Prostate gland (tissue), 2 donors: ENCODE results near the gene COL12A1.

Source experiments
- POLR2A ChIP-seq: fragments of 450-650 bp; IDR thresholded peaks from one replicate; pipeline ENCODE4 v1.6.1; 2016; ENCODE audit warnings: antibody characterized with exemption, mild to moderate bottlenecking
- POLR2AphosphoS5 ChIP-seq: sonication (generic); formaldehyde crosslinking; IDR thresholded peaks from one replicate; pipeline ENCODE4 v1.6.1; 2017; ENCODE audit warnings: antibody characterized with exemption
- TF ChIP-seq, protein P1 (sequence below), 4 experiments: fragments of 200-600 bp in 2 of 4; fragments of 450-650 bp in 2 of 4; sonication (generic) in 2 of 4; IDR thresholded peaks; 1 replicate in 3 of 4; 2 replicates in 1 of 4; pipeline ENCODE4 v1.5.1; 2016 to 2019; ENCODE audit warnings: antibody characterized with exemption in 4 of 4, mild to moderate bottlenecking in 2 of 4, moderate library complexity in 2 of 4

DNA sequence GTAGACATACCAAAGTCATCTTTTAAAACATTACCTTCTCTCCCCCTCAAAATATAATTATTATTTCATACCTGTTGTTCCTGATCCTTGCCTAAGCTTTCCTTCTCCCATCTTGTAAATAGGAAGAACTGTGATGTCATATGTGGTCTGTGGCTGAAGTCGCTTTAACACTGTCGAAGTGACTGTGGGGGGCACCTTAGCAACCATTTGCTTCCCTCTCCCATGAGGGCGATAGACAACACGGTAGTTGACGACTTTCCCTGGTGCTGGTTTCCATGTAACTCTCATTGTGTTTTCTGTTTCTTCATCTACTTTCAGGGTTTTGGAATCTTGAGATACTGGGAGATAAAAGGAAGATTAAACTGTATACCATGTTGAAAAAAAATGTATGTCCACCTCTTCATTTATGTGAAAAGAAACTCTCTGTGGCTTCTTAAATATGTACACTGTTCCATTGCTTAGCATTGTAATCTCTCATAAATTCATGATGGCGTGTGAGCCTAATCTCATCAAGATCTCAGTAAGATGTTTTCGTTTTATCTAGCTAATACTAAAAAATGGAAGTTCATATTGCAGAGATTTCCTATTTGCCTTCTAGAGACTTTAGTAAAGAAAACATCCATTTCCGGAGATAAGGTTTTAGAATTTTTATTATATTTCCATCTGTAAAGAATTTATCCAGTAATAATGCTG, 49.5 kb downstream of the COL12A1 start:
- TF ChIP-seq, protein P1, sequence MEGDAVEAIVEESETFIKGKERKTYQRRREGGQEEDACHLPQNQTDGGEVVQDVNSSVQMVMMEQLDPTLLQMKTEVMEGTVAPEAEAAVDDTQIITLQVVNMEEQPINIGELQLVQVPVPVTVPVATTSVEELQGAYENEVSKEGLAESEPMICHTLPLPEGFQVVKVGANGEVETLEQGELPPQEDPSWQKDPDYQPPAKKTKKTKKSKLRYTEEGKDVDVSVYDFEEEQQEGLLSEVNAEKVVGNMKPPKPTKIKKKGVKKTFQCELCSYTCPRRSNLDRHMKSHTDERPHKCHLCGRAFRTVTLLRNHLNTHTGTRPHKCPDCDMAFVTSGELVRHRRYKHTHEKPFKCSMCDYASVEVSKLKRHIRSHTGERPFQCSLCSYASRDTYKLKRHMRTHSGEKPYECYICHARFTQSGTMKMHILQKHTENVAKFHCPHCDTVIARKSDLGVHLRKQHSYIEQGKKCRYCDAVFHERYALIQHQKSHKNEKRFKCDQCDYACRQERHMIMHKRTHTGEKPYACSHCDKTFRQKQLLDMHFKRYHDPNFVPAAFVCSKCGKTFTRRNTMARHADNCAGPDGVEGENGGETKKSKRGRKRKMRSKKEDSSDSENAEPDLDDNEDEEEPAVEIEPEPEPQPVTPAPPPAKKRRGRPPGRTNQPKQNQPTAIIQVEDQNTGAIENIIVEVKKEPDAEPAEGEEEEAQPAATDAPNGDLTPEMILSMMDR (IDR thresholded peaks at IDR 0.05) = no peak
- no peak for TF ChIP-seq POLR2A
- TF ChIP-seq POLR2AphosphoS5 = no peak
